Activated CD8-positive, alpha-beta memory T cell treated with anti-CD3 and anti-CD28 coated beads, Interleukin-2, amount 10 ng/mL, durations not matched to agents 7 days and 5 days (primary cell): ENCODE measurements around the gene CFAP74. TPM values are rescaled to one million over a fixed set of nuclear protein-coding genes. Genes with fewer than 3 reads are reported as not detected.

ENCODE experiments used
- ATAC-seq: fragments of 150-1000 bp; cut with Tn5 transposase; one replicate; pipeline ENCODE4 v1.10.0; 2021; ENCODE audit warnings: moderate library complexity
- CTCF ChIA-PET: fragments of 350-600 bp; sonication (Branson Sonifier 250); formaldehyde crosslinking; loops from one replicate; lab custom pipeline; 2021; ENCODE audit warnings: antibody characterized with exemption; lab: Charles Lee
- DNase-seq: peaks from one replicate; pipeline ENCODE4 v3.0.0-alpha.2; 2020
- H3K27ac Mint-ChIP-seq: one replicate; pipeline ENCODE4 v1.8.0; 2021; ENCODE audit warnings: mild to moderate bottlenecking, mixed read lengths
- H3K27me3 Mint-ChIP-seq: one replicate; pipeline ENCODE4 v1.8.0; 2021; ENCODE audit warnings: mixed read lengths
- H3K36me3 Mint-ChIP-seq: one replicate; pipeline ENCODE4 v1.8.0; 2021; ENCODE audit warnings: mild to moderate bottlenecking, mixed read lengths
- H3K4me1 Mint-ChIP-seq: one replicate; pipeline ENCODE4 v1.8.0; 2021; ENCODE audit warnings: mixed read lengths
- H3K4me3 Mint-ChIP-seq: one replicate; pipeline ENCODE4 v1.8.0; 2021; ENCODE audit warnings: mild to moderate bottlenecking, moderate library complexity, mixed read lengths
- H3K9me3 Mint-ChIP-seq: one replicate; pipeline ENCODE4 v1.8.0; 2022; ENCODE audit warnings: low read depth, mixed read lengths
- total RNA-seq, 2 experiments: library from RNA; stranded (reverse); gene quantifications; one replicate each; pipeline ENCODE4 v1.2.3, GENCODE V29; 2021

The CFAP74 gene
- total RNA-seq, 2 experiments from 2014 or later, result not detected

DNA sequence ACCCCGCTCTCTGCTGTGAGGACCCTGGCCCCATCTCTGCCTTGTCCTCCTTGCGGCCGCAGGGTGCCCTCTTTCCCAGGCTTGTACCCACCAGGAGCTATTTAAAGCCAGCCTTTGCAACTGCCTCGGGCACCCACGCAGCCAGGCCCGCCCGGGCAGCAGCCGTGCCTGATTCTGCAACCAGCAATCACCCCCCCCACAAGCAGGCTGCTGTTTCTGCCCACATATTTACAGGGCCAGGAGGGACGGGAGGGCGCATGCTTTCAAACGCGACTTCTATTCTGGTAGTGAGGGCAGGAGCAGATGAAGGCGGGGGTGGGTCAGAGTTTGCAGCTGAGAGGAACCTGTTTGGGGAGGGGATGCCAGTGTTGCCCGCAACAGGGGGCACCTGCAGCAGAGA is 29.2 kb upstream of the CFAP74 start:
- H3K27ac Mint-ChIP-seq, result no peak overlapping the region
- no peak for DNase-seq
- ATAC-seq, result no peak
- H3K4me3 Mint-ChIP-seq, result no peak overlapping the region
- H3K27me3 Mint-ChIP-seq, result no peaks in the 10 kb centered on the region
- no peaks in the 10 kb centered on the region for H3K9me3 Mint-ChIP-seq
- H3K4me1 Mint-ChIP-seq, result no peaks in the 10 kb centered on the region
- H3K36me3 Mint-ChIP-seq, result no peaks in the 10 kb centered on the region
- CTCF ChIA-PET, result no interaction called here

- H3K27ac Mint-ChIP-seq, result no peak overlapping the region
- no peaks in the 10 kb centered on the region for H3K27me3 Mint-ChIP-seq
- ATAC-seq (no peak), DNase-seq (no peak)
- no peaks in the 10 kb centered on the region for H3K36me3 Mint-ChIP-seq
- no peaks in the 10 kb centered on the region for H3K9me3 Mint-ChIP-seq
- H3K4me3 Mint-ChIP-seq, result no peak overlapping the region
- no peaks in the 10 kb centered on the region for H3K4me1 Mint-ChIP-seq
- CTCF ChIA-PET, result interaction anchor here (1.2 to 1.6 kb wide), 2 partner anchors 12 to 15 kb away, joined by 3 to 4 read pairs; no protein-coding TSS in a partner anchor
Measured at GRCh38 chr1:2031546-2032540, 28.3 kb upstream of the CFAP74 start.

GRCh38 chr1:2030076-2030871 is 26.7 kb upstream of the CFAP74 start:
- H3K4me3 Mint-ChIP-seq, result no peak overlapping the region
- DNase-seq (no peak), ATAC-seq (no peak)
- CTCF ChIA-PET, result interaction anchor here (0.6 to 1.6 kb wide), 4 partner anchors 14 to 43 kb away, joined by 3 to 4 read pairs (median 4); no protein-coding TSS in a partner anchor
- peaks cover 2% of the 10 kb centered on the region for H3K4me1 Mint-ChIP-seq
- no peaks in the 10 kb centered on the region for H3K9me3 Mint-ChIP-seq
- H3K27ac Mint-ChIP-seq, result no peak overlapping the region
- no peaks in the 10 kb centered on the region for H3K27me3 Mint-ChIP-seq
- no peaks in the 10 kb centered on the region for H3K36me3 Mint-ChIP-seq

- Mint-ChIP-seq H3K4me1 (peaks cover 3% of the 10 kb centered on the region), H3K27me3 (no peaks in the 10 kb centered on the region), H3K36me3 (no peaks in the 10 kb centered on the region), H3K4me3 (no peak overlapping the region), H3K9me3 (no peaks in the 10 kb centered on the region), H3K27ac (no peak overlapping the region)
- DNase-seq (no peak), ATAC-seq (no peak)
- CTCF ChIA-PET, result interaction anchor here (1.0 kb wide), 1 partner anchor 14 kb away, joined by 4 read pairs; no protein-coding TSS in a partner anchor
Measured at GRCh38 chr1:2029561-2029960, 26.0 kb upstream of the CFAP74 start.

DNA sequence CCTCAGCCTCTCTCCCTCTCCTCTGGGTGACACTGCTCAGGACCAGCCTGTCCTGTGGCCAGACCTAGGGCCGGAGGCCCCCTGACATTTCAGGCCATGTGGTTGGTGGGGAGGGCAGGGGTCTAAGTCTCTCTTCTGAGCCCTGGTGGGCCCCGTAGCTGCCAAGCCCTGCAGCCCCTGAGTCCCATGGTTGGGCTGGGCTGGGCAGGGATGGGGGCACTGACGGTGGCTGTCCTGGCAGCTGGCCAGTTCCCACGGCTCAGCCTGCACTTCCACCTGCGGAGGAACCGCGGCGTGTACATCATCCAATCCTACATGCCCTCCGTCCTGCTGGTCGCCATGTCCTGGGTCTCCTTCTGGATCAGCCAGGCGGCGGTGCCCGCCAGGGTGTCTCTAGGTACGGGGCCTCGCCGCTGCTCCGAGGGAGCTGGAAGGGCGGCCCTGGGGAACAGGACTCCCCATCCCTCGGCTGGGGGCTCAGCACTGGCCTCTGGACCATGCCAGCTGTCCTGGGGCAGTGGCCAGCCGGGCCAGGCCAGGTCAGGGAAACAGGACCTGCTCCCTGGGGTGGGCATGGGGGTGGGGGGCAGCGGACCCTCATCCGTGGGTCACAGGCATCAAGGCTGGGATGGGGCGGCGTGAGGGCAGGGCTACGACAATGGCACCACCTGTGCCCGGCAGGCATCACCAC is 25.4 kb upstream of the CFAP74 start:
- Mint-ChIP-seq H3K4me3 (no peak overlapping the region), H3K27me3 (no peaks in the 10 kb centered on the region), H3K27ac (no peak overlapping the region), H3K36me3 (no peaks in the 10 kb centered on the region), H3K9me3 (no peaks in the 10 kb centered on the region), H3K4me1 (peaks cover 3% of the 10 kb centered on the region)
- ATAC-seq (no peak), DNase-seq (no peak)
- CTCF ChIA-PET, result interaction anchor here (1.0 kb wide), 1 partner anchor 15 kb away, joined by 4 read pairs; no protein-coding TSS in a partner anchor

DNA sequence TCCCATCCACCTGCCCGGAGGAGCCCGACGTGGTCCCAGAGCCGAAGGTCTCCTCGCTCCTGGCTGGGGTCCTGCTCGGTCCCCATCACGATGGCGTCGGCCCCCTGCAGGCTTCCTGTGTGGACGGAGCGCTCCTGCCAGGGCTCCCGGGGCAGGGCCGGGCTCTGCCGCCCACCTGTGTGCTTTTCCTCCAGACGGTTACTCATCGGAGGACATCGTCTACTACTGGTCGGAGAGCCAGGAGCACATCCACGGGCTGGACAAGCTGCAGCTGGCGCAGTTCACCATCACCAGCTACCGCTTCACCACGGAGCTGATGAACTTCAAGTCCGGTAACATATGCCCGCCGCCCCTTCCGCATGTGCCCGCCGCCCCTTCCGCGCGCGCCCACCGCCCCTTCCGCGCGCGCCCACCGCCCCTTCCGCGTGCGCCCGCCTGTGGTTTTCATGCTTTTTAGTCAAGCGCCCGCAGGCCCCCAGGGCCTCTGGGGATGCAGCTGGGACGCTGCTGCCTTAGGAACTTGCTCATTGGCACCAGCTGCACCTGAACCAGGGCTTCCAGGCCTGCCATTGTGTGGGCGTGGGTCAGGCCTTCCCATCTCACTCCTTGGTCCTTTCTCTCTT is 24.5 kb upstream of the CFAP74 start:
- Mint-ChIP-seq H3K27me3 (no peaks in the 10 kb centered on the region), H3K4me1 (peaks cover 3% of the 10 kb centered on the region), H3K27ac (no peak overlapping the region), H3K4me3 (no peak overlapping the region), H3K9me3 (no peaks in the 10 kb centered on the region), H3K36me3 (no peaks in the 10 kb centered on the region)
- DNase-seq (no peak), ATAC-seq (no peak)
- CTCF ChIA-PET, result no interaction called here

DNA sequence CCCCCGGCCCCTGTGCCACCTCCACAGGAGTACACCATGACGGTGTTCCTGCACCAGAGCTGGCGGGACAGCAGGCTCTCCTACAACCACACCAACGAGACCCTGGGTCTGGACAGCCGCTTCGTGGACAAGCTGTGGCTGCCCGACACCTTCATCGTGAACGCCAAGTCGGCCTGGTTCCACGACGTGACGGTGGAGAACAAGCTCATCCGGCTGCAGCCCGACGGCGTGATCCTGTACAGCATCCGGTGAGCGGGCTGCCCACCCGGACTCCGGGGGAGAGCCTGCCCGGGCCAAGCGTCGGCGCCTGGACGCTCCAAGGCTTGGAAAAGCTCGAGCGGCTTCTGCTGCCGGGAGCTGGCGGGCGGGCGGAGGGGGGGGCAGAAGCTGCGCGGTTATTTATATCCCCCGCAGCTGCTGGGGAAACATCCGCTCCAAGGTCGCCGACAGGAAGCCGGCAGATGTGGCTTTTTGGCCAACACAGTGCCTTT is 21.9 kb upstream of the CFAP74 start:
- Mint-ChIP-seq H3K27me3 (peaks cover 8% of the 10 kb centered on the region), H3K27ac (no peak overlapping the region), H3K4me3 (no peak overlapping the region), H3K36me3 (no peaks in the 10 kb centered on the region), H3K9me3 (no peaks in the 10 kb centered on the region), H3K4me1 (peaks cover 3% of the 10 kb centered on the region)
- peak; percentile 52 for DNase-seq
- CTCF ChIA-PET, result interaction anchor here (1.1 to 2.7 kb wide), 2 partner anchors 19 to 36 kb away, joined by 3 to 14 read pairs; no protein-coding TSS in a partner anchor
- ATAC-seq, result peak; percentile 64

- H3K36me3 Mint-ChIP-seq, result no peaks in the 10 kb centered on the region
- H3K4me1 Mint-ChIP-seq, result peaks cover 3% of the 10 kb centered on the region
- peaks cover 15% of the 10 kb centered on the region for H3K27me3 Mint-ChIP-seq
- no peak for DNase-seq
- no peak overlapping the region for H3K27ac Mint-ChIP-seq
- H3K4me3 Mint-ChIP-seq, result no peak overlapping the region
- ATAC-seq, result no peak
- no peaks in the 10 kb centered on the region for H3K9me3 Mint-ChIP-seq
- CTCF ChIA-PET, result interaction anchor here (1.1 to 2.7 kb wide), 3 partner anchors 20 to 36 kb away, joined by 3 to 14 read pairs (median 6); no protein-coding TSS in a partner anchor
Measured at GRCh38 chr1:2024887-2025286, 21.3 kb upstream of the CFAP74 start.

- Mint-ChIP-seq H3K9me3 (no peaks in the 10 kb centered on the region), H3K4me1 (peaks cover 3% of the 10 kb centered on the region), H3K27ac (no peak overlapping the region), H3K36me3 (no peaks in the 10 kb centered on the region), H3K27me3 (peaks cover 16% of the 10 kb centered on the region), H3K4me3 (no peak overlapping the region)
- DNase-seq (no peak), ATAC-seq (no peak)
- CTCF ChIA-PET, result interaction anchor here (1.4 kb wide), 1 partner anchor 20 kb away, joined by 6 read pairs; no protein-coding TSS in a partner anchor
Measured at GRCh38 chr1:2024451-2024850, 20.9 kb upstream of the CFAP74 start.

DNA sequence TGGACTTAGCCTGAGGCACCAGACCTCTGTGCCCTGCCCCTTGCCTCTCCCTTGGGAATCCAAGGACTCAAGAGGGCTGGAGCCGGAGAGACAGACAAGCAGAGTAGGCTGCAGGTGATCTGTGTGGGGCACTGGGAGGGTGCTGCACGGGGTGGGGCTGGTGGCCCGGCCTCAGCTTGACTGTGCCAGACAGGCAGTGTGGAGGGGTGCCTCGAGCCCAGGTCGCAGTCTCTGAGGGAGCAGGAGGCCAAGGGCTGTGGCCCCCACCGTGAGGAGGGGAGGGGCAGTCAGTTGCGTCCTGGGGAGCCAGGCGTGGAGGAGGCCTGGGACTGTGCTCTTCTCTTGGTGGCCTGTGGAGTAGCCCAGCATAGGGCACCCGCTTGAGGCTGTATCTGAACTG is 19.6 kb upstream of the CFAP74 start:
- Mint-ChIP-seq H3K4me3 (no peak overlapping the region), H3K9me3 (no peaks in the 10 kb centered on the region), H3K4me1 (peaks cover 5% of the 10 kb centered on the region), H3K27me3 (peaks cover 21% of the 10 kb centered on the region), H3K27ac (no peak overlapping the region), H3K36me3 (peaks cover 2% of the 10 kb centered on the region)
- ATAC-seq (no peak), DNase-seq (no peak)
- CTCF ChIA-PET, result no interaction called here

DNA sequence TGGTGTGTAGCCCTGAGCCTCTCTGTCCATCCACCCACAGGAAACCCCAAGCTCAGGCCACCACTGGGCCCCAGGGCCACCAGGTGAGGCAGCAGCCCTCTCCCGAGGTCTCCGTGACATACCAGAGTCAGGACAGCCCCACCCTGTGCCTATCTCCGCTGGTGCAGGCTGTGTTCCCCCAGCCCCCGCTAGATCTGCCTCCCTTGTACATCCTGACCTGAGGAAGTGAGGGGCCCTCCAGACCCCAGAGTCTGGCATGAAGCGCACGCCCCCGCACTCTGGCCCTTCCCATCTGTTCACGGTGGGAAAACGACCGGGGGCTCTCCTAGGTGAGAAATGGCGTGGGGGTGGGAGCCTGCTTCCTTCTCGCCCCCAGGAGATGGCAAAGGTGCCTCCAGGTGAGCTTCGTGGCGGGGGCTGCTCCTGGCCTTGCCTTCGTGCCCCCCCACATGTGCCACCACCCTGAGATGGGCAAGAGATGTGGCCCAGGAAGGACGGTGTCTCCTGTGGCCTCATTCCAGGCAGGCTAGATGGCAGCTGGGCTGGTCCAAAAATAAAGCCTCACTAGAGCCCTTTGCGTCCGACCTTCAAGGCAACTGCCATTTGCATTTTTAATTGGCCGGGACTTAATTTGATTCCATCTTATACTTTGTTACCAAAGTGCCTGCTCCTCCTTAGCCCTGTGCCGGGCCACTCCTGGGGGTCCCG is 18.6 kb upstream of the CFAP74 start:
- H3K27ac Mint-ChIP-seq, result no peak overlapping the region
- peaks cover 2% of the 10 kb centered on the region for H3K36me3 Mint-ChIP-seq
- CTCF ChIA-PET, result interaction anchor here (1.8 kb wide), 1 partner anchor 23 kb away, joined by 7 read pairs; no protein-coding TSS in a partner anchor
- no peak overlapping the region for H3K4me3 Mint-ChIP-seq
- peaks cover 5% of the 10 kb centered on the region for H3K4me1 Mint-ChIP-seq
- ATAC-seq, result no peak
- H3K9me3 Mint-ChIP-seq, result no peaks in the 10 kb centered on the region
- H3K27me3 Mint-ChIP-seq, result peaks cover 31% of the 10 kb centered on the region
- DNase-seq, result no peak

- Mint-ChIP-seq H3K36me3 (peaks cover 2% of the 10 kb centered on the region), H3K9me3 (no peaks in the 10 kb centered on the region), H3K27me3 (peaks cover 37% of the 10 kb centered on the region), H3K27ac (no peak overlapping the region), H3K4me1 (peaks cover 5% of the 10 kb centered on the region), H3K4me3 (no peak overlapping the region)
- DNase-seq (no peak), ATAC-seq (no peak)
- CTCF ChIA-PET, result interaction anchor here (1.8 kb wide), 1 partner anchor 23 kb away, joined by 7 read pairs; no protein-coding TSS in a partner anchor
Measured at GRCh38 chr1:2021550-2021949, 18.0 kb upstream of the CFAP74 start.
